Activated CD4-positive, alpha-beta memory T cell treated with anti-CD3 and anti-CD28 coated beads for 36 hours (primary cell): ENCODE results near the gene DOCK10. TPM values are rescaled to one million over a fixed set of nuclear protein-coding genes. Genes with fewer than 3 reads are reported as not detected.

Experiments
- CTCF ChIA-PET: fragments of 350-600 bp; sonication (Branson Sonifier 250); formaldehyde crosslinking; loops from one replicate; lab custom pipeline; 2021; ENCODE audit warnings: antibody characterized with exemption, inconsistent platforms; lab: Charles Lee
- POLR2A ChIA-PET: fragments of 350-600 bp; sonication (Branson Sonifier 250); formaldehyde crosslinking; loops from one replicate; lab custom pipeline; 2021; ENCODE audit warnings: antibody characterized with exemption; lab: Charles Lee
- DNase-seq: peaks from one replicate; pipeline ENCODE4 v3.0.0-alpha.2; 2020
- H3K27ac Mint-ChIP-seq: one replicate; pipeline ENCODE4 v1.8.0; 2021; ENCODE audit warnings: mixed read lengths
- H3K27me3 Mint-ChIP-seq: one replicate; pipeline ENCODE4 v1.8.0; 2021; ENCODE audit warnings: mixed read lengths
- H3K36me3 Mint-ChIP-seq: one replicate; pipeline ENCODE4 v1.8.0; 2021; ENCODE audit warnings: mixed read lengths
- H3K4me1 Mint-ChIP-seq: one replicate; pipeline ENCODE4 v1.8.0; 2021; ENCODE audit warnings: low read depth, mixed read lengths
- H3K4me3 Mint-ChIP-seq: one replicate; pipeline ENCODE4 v1.8.0; 2021; ENCODE audit warnings: mild to moderate bottlenecking, mixed read lengths
- H3K9me3 Mint-ChIP-seq: one replicate; pipeline ENCODE4 v1.8.0; 2021; ENCODE audit warnings: mixed read lengths
- intact Hi-C: fragments of 100-400 bp; cut with micrococcal nuclease; formaldehyde crosslinking; loops from one replicate; pipeline ENCODE4 v1.15.1; 2023
- total RNA-seq, 2 experiments: library from RNA; stranded (reverse); gene quantifications; one replicate each; pipeline ENCODE4 v1.2.3, GENCODE V29; 2021

The DOCK10 gene
- total RNA-seq, 2 experiments from 2014 or later: 134 to 139 TPM

- Mint-ChIP-seq H3K4me3 (no peak overlapping the region), H3K27me3 (no peaks in the 10 kb centered on the region), H3K4me1 (peaks cover 58% of the 10 kb centered on the region), H3K36me3 (peaks cover 58% of the 10 kb centered on the region), H3K27ac (peak overlapping the region; percentile 82), H3K9me3 (no peaks in the 10 kb centered on the region)
- intact Hi-C loops: loop anchor here (1.0 kb wide), 2 partner anchors 8 to 16 kb away; no protein-coding TSS in a partner anchor
- ChIA-PET CTCF (interaction anchor here (0.8 kb wide), 1 partner anchor 112 kb away, joined by 3 read pairs; no protein-coding TSS in a partner anchor), POLR2A (interaction anchor here (1.0 to 1.2 kb wide), 2 partner anchors 34 to 49 kb away, joined by 3 to 6 read pairs; no protein-coding TSS in a partner anchor)
- no peak for DNase-seq
Observed at GRCh38 chr2:224893848-224894247, 148.4 kb downstream of the DOCK10 start.

GRCh38 chr2:224892574-224893204 is 149.6 kb downstream of the DOCK10 start:
- POLR2A ChIA-PET: no interaction called here
- H3K27ac Mint-ChIP-seq: no peak overlapping the region
- no peak overlapping the region for H3K4me3 Mint-ChIP-seq
- H3K9me3 Mint-ChIP-seq: no peaks in the 10 kb centered on the region
- H3K27me3 Mint-ChIP-seq: no peaks in the 10 kb centered on the region
- DNase-seq: no peak
- H3K4me1 Mint-ChIP-seq: peaks cover 53% of the 10 kb centered on the region
- intact Hi-C loops: no loop called here
- H3K36me3 Mint-ChIP-seq: peaks cover 55% of the 10 kb centered on the region
- CTCF ChIA-PET: interaction anchor here (0.5 to 0.9 kb wide), 2 partner anchors 109 to 110 kb away, joined by 3 to 4 read pairs; no protein-coding TSS in a partner anchor

- H3K4me3 Mint-ChIP-seq: no peak overlapping the region
- no peaks in the 10 kb centered on the region for H3K9me3 Mint-ChIP-seq
- CTCF ChIA-PET: no interaction called here
- intact Hi-C loops: no loop called here
- no peak overlapping the region for H3K27ac Mint-ChIP-seq
- peaks cover 57% of the 10 kb centered on the region for H3K36me3 Mint-ChIP-seq
- no peaks in the 10 kb centered on the region for H3K27me3 Mint-ChIP-seq
- POLR2A ChIA-PET: no interaction called here
- H3K4me1 Mint-ChIP-seq: peaks cover 60% of the 10 kb centered on the region
- no peak for DNase-seq
Observed at GRCh38 chr2:224890372-224890771, 151.9 kb downstream of the DOCK10 start.

- no peak overlapping the region for H3K4me3 Mint-ChIP-seq
- peaks cover 61% of the 10 kb centered on the region for H3K36me3 Mint-ChIP-seq
- POLR2A ChIA-PET: no interaction called here
- no peaks in the 10 kb centered on the region for H3K9me3 Mint-ChIP-seq
- no peaks in the 10 kb centered on the region for H3K27me3 Mint-ChIP-seq
- CTCF ChIA-PET: no interaction called here
- H3K4me1 Mint-ChIP-seq: peaks cover 68% of the 10 kb centered on the region
- intact Hi-C loops: loop anchor here (2.0 kb wide), 1 partner anchor 52 kb away; no protein-coding TSS in a partner anchor
- H3K27ac Mint-ChIP-seq: peak overlapping the region; percentile 63
- peak; percentile 27 for DNase-seq
Observed at GRCh38 chr2:224887141-224887540, 155.1 kb downstream of the DOCK10 start.

GRCh38 chr2:224885836-224886547 is 156.3 kb downstream of the DOCK10 start:
- CTCF ChIA-PET: interaction anchor here (0.7 to 1.0 kb wide), 4 partner anchors 24 to 115 kb away, joined by 3 to 6 read pairs (median 4); no protein-coding TSS in a partner anchor
- H3K36me3 Mint-ChIP-seq: peaks cover 67% of the 10 kb centered on the region
- intact Hi-C loops: loop anchor here (1.0 to 2.0 kb wide), 7 partner anchors 39 to 152 kb away; no protein-coding TSS in a partner anchor
- H3K27me3 Mint-ChIP-seq: no peaks in the 10 kb centered on the region
- no peaks in the 10 kb centered on the region for H3K9me3 Mint-ChIP-seq
- H3K4me1 Mint-ChIP-seq: peaks cover 72% of the 10 kb centered on the region
- POLR2A ChIA-PET: interaction anchor here (0.6 to 0.9 kb wide), 4 partner anchors 39 to 361 kb away, joined by 3 to 5 read pairs (median 4); no protein-coding TSS in a partner anchor
- peak; percentile 15 for DNase-seq
- no peak overlapping the region for H3K4me3 Mint-ChIP-seq
- H3K27ac Mint-ChIP-seq: peak overlapping the region; percentile 82

GRCh38 chr2:224885291-224885690 is 157.0 kb downstream of the DOCK10 start:
- ChIA-PET POLR2A (interaction anchor here (0.7 kb wide), 1 partner anchor 61 kb away, joined by 4 read pairs; no protein-coding TSS in a partner anchor), CTCF (interaction anchor here (0.7 to 0.9 kb wide), 2 partner anchors 25 to 58 kb away, joined by 3 to 4 read pairs; no protein-coding TSS in a partner anchor)
- H3K27ac Mint-ChIP-seq: no peak overlapping the region
- intact Hi-C loops: no loop called here
- H3K9me3 Mint-ChIP-seq: no peaks in the 10 kb centered on the region
- no peak overlapping the region for H3K4me3 Mint-ChIP-seq
- peaks cover 65% of the 10 kb centered on the region for H3K4me1 Mint-ChIP-seq
- DNase-seq: no peak
- H3K27me3 Mint-ChIP-seq: no peaks in the 10 kb centered on the region
- peaks cover 62% of the 10 kb centered on the region for H3K36me3 Mint-ChIP-seq

- Mint-ChIP-seq H3K4me1 (peaks cover 59% of the 10 kb centered on the region), H3K27ac (no peak overlapping the region), H3K27me3 (no peaks in the 10 kb centered on the region), H3K9me3 (no peaks in the 10 kb centered on the region), H3K4me3 (no peak overlapping the region), H3K36me3 (peaks cover 63% of the 10 kb centered on the region)
- CTCF ChIA-PET: interaction anchor here (1.9 kb wide), 1 partner anchor 118 kb away, joined by 6 read pairs; no protein-coding TSS in a partner anchor
- intact Hi-C loops: no loop called here
- POLR2A ChIA-PET: no interaction called here
- no peak for DNase-seq
Observed at GRCh38 chr2:224884188-224884587, 158.1 kb downstream of the DOCK10 start.

- peaks cover 67% of the 10 kb centered on the region for H3K36me3 Mint-ChIP-seq
- ChIA-PET POLR2A (no interaction called here), CTCF (interaction anchor here (1.9 kb wide), 1 partner anchor 118 kb away, joined by 6 read pairs; no protein-coding TSS in a partner anchor)
- H3K27me3 Mint-ChIP-seq: no peaks in the 10 kb centered on the region
- DNase-seq: no peak
- H3K9me3 Mint-ChIP-seq: no peaks in the 10 kb centered on the region
- no peak overlapping the region for H3K27ac Mint-ChIP-seq
- H3K4me3 Mint-ChIP-seq: no peak overlapping the region
- intact Hi-C loops: no loop called here
- H3K4me1 Mint-ChIP-seq: peaks cover 59% of the 10 kb centered on the region
Observed at GRCh38 chr2:224883700-224884099, 158.6 kb downstream of the DOCK10 start.

GRCh38 chr2:224883172-224883516 is 159.1 kb downstream of the DOCK10 start:
- POLR2A ChIA-PET: interaction anchor here (0.9 to 1.2 kb wide), 2 partner anchors 50 to 63 kb away, joined by 3 read pairs; no protein-coding TSS in a partner anchor

GRCh38 chr2:224882291-224883171 is 159.7 kb downstream of the DOCK10 start:
- intact Hi-C loops: no loop called here
- Mint-ChIP-seq H3K4me3 (no peak overlapping the region), H3K27me3 (no peaks in the 10 kb centered on the region), H3K27ac (peak overlapping the region; percentile 67), H3K4me1 (peaks cover 56% of the 10 kb centered on the region), H3K36me3 (peaks cover 71% of the 10 kb centered on the region), H3K9me3 (no peaks in the 10 kb centered on the region)
- CTCF ChIA-PET: interaction anchor here (1.1 to 1.9 kb wide), 2 partner anchors 120 to 138 kb away, joined by 3 to 6 read pairs; no protein-coding TSS in a partner anchor
- POLR2A ChIA-PET: interaction anchor here (0.9 to 1.2 kb wide), 2 partner anchors 51 to 62 kb away, joined by 3 read pairs; no protein-coding TSS in a partner anchor
- no peak for DNase-seq

More at GRCh38 chr2:224883172-224883516, 159.1 kb downstream of the DOCK10 start:
- H3K4me1 Mint-ChIP-seq: peaks cover 59% of the 10 kb centered on the region
- no peaks in the 10 kb centered on the region for H3K27me3 Mint-ChIP-seq
- intact Hi-C loops: no loop called here
- H3K36me3 Mint-ChIP-seq: peaks cover 69% of the 10 kb centered on the region
- DNase-seq: no peak
- H3K9me3 Mint-ChIP-seq: no peaks in the 10 kb centered on the region
- H3K27ac Mint-ChIP-seq: no peak overlapping the region
- no peak overlapping the region for H3K4me3 Mint-ChIP-seq
- CTCF ChIA-PET: interaction anchor here (1.9 kb wide), 1 partner anchor 119 kb away, joined by 6 read pairs; no protein-coding TSS in a partner anchor

GRCh38 chr2:224881846-224882245 is 160.4 kb downstream of the DOCK10 start:
- H3K4me1 Mint-ChIP-seq: peaks cover 50% of the 10 kb centered on the region
- no peak for DNase-seq
- peaks cover 78% of the 10 kb centered on the region for H3K36me3 Mint-ChIP-seq
- ChIA-PET CTCF (interaction anchor here (0.6 to 1.1 kb wide), 3 partner anchors 49 to 918 kb away, joined by 3 read pairs; no protein-coding TSS in a partner anchor), POLR2A (no interaction called here)
- no peak overlapping the region for H3K4me3 Mint-ChIP-seq
- intact Hi-C loops: no loop called here
- peak overlapping the region; percentile 71 for H3K27ac Mint-ChIP-seq
- no peaks in the 10 kb centered on the region for H3K27me3 Mint-ChIP-seq
- no peaks in the 10 kb centered on the region for H3K9me3 Mint-ChIP-seq
